Activated CD4-positive, alpha-beta T cell treated with anti-CD3 and anti-CD28 coated beads for 4 hours (primary cell): ENCODE measurements around the gene MATCAP1.

Experiments
- DNase-seq, 2 donors: peaks; one replicate each; pipeline ENCODE4 v3.0.0-alpha.2; 2020

MATCAP1 gene

GRCh38 chr16:67170949-67171649, 12.7 kb downstream of the MATCAP1 start:
- no peak for DNase-seq

DNA sequence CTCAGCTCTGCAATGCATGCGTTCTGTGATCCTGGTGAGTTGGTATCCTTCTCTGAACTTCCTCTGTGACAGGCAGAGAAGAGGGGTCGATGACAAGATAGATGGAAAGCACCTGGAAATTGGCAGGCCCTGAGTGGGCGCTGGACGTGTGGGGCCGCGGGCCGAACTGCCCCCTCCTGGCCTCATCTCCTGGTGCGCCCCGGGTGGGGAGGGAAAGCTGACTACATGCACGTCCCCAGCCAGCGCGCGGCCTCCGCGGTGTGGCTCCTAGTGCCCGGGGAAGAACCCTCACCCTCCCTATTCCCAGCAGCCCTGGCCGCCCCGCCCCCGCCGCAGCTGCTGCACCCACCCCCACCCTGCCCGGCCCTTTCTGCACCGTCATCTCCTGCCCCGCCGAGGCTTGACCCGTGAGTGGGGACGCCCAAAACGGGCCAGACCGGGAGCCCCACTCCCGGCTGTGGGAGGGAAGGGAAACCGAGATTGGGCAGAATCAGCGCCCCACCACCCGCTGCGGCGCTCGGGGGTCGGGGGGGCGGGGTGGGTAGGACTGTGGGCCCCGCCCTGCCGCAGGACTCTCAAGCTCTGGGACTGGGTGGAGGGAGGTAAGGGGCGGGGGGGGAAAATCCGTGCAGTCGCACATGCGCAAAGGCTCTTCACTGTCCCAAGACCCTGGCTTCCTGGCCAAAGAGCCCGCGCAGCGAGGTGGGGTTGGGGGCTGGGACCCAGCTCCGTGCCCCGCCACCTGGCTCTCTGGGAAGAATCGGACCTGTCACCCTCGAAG, 13.4 kb downstream of the MATCAP1 start, which contains the start of gene NOL3:
NOL3 (plus strand) TSS at position 371 of the 781 bp plus-strand sequence.
- DNase-seq: no peak

DNA sequence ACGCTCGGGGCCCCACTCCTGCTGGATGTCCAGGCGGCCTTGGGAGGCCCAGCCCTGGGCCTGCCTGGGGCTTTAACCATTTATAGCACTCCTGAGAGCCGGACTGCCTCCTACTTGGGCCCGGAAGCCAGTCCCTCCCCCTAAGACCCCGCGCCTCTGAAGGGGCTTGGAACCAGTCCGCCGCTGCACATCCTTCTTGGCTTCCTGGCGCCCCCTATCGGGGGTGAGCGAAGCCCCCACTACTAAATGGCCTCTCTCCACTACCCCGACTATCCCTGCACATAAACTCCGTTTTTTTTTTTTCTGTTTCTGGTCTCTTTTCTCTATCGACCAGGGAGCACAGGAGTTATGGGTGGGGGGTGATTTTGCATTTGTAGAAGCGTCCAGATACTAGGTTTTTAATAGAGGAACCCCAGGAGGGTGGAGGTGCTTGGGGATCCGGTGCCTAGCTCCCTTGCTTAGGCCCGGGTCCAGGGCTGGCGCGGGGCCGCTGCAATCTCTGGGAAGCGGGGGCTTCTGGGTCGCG, 14.1 kb downstream of the MATCAP1 start:
- no peak for DNase-seq

- DNase-seq: no peak
These were observed 14.7 kb downstream of the MATCAP1 start for GRCh38 chr16:67169011-67169451.

DNA sequence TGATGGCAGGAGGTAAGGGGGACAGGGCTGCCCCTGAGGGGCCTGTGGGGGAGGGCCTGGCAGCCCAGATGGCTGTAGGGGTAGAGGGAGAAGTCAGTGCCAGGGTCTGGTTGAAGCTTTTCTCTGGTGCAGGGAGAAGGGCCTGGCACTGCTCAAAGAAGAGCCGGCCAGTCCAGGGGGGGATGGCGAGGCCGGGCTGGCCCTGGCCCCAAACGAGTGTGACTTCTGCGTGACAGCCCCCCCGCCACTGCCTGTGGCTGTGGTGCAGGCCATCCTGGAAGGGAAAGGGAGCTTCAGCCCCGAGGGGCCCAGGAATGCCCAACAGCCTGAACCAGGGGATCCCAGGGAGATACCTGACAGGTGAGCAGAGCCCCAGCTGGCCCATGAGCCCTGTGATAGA, 16.2 kb downstream of the MATCAP1 start:
- no peak for DNase-seq

GRCh38 chr16:67166598-67167168, 17.1 kb downstream of the MATCAP1 start:
- DNase-seq: no peak

DNA sequence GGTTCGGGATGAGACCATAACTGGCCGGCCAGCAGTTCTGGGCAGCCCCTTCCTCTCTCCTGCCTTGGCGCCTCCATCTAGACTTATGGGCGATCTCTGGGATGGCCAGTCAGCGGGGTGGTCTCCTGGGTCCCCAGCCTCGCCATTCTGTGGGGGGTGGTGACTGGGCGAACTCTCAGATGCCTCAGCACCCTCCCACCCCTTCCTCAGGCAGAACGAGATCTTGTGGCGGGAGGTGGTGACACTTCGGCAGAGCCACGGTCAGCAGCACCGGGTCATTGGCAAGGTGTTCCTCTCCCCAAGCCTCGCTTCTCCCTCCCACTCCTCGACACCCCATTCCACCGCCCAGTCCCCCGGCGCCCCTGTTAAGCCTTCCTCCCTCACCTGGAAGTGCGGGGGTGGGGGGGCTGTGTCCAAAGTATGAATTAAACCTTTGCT, 17.6 kb downstream of the MATCAP1 start:
- DNase-seq: no peak

DNA sequence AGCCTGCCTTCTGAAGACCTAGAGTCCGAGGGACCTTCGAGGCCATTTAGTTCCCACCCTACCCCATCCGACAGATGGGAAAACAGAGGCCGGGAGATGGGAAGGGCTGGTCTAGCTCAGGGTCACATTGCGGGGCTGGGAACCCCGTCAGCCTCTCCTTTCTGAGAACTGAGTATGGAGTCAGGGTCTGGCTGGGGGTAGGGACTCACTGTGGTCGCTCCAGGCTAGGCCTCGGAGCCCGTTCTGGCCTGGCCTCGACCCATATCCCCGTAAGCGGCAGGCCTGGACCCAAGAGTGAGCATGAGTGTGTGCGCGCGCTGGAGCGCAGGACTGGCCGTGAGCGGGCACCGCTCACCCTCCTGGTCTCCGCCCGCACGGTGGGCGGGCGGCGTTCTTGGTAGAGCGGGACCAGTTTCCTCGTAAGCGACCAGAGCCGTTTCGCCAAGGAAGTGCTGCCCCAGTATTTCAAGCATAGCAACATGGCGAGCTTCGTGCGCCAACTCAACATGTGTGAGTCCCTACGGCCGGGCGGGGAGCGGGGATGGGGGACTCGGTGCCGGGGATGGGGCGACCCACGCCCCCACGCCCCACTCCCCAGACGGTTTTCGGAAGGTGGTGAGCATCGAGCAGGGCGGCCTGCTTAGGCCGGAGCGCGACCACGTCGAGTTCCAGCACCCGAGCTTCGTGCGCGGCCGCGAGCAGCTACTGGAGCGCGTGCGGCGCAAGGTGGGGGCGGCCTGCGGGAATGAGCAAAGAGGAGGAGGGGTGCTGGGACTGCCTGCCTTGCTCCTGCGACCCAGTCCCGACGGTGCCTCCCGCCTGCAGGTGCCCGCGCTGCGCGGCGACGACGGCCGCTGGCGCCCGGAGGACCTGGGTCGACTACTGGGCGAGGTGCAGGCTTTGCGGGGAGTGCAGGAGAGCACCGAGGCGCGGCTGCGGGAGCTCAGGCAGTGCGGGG, 18.4 kb downstream of the MATCAP1 start:
- no peak for DNase-seq

DNA sequence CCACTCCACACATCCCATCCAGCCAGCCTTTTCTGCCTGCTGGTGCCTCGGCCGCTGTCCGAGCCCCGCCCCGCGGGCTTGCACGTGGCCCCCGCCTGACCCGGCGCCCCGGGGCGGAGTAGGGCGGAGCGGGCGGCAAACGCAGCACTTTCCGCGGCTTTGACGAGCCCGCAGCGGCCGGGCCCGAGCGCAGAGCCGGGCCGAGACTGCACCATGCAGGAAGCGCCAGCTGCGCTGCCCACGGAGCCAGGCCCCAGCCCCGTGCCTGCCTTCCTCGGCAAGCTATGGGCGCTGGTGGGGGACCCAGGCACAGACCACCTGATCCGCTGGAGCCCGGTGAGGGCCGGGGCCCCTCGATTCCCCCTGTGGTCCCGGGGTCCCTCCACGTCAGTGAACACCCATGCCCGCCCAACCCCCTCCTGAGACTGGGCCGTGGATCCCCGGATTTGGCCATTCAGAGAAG, 19.1 kb downstream of the MATCAP1 start, which contains the start of gene HSF4:
HSF4 (plus strand) TSS at position 147 of the 463 bp plus-strand sequence; CDS start at position 214, 67 bp downstream.
- no peak for DNase-seq

- no peak for DNase-seq
These were observed 19.7 kb downstream of the MATCAP1 start for GRCh38 chr16:67163999-67164558.

- no peak for DNase-seq
These were observed 20.4 kb downstream of the MATCAP1 start for GRCh38 chr16:67163164-67163998.

GRCh38 chr16:67162506-67163163, 21.1 kb downstream of the MATCAP1 start:
- DNase-seq: no peak

DNA sequence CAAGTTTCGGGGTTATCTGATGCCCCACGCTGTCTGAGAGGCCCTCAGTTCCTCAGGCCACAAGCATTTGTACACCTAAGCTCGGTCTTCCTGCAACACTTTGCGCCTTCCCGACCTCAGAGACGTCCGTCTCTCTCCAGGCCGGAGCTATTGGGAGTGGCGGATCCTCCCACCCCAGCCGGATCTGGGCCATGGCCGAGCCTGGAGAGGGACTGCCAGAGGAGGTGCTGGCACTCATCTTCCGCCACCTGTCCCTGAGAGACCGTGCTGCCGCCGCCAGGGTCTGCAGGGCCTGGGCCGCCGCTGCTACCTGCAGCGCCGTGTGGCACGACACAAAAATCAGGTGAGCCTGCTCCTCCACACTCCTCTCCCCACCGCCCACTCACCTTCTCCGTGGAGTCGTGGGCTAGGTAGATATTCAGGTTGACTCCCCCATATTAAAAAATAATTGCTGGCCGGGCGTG, 22.1 kb downstream of the MATCAP1 start:
- no peak for DNase-seq

DNA sequence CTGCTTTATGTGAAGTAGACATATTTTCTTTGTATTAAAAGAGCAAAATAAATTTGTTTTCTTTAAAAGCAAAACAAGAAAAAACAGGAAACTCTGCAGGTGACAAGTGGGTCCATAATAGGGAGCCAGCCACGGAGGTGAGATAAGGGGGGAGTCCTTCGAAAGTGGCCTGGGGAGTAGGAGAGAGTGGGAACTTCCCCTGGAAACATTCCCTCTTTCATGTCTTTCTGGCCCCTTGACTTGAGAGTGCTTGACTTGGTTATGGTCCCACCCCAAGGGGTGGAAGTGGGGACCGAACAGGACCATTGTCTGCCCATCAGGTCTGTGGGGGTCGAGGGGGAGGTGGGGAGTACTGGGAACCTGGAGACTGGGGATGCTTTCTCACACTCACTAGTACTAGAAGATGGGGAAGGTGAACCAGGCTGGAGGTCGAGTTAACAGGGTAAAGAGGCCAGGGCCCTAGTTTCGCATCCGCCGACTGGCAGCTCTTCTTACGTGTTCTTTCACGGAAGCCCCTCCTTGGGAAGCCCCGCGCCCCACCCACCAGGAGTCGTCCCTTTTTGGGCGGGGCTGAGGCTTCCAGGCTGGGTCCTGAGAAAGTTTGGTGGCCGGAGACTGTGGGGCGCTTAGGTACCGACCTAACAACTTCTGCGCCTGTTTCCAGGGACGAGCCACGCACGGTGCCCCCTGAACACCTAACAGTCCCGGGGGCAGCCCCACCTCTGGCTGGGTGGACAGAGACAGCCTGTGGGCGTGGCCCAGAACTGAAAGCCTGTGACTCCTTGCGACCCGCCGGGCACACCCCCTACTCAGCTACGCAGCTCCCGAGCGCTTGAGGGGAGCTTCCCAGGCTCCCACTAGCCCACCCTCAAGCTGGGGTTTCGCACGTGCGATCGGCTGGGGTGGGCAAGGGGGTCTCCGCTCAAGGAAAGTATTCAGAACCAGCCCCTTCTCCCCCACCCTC, 24.8 kb downstream of the MATCAP1 start:
- DNase-seq: peak; percentile 85 to 87

DNA sequence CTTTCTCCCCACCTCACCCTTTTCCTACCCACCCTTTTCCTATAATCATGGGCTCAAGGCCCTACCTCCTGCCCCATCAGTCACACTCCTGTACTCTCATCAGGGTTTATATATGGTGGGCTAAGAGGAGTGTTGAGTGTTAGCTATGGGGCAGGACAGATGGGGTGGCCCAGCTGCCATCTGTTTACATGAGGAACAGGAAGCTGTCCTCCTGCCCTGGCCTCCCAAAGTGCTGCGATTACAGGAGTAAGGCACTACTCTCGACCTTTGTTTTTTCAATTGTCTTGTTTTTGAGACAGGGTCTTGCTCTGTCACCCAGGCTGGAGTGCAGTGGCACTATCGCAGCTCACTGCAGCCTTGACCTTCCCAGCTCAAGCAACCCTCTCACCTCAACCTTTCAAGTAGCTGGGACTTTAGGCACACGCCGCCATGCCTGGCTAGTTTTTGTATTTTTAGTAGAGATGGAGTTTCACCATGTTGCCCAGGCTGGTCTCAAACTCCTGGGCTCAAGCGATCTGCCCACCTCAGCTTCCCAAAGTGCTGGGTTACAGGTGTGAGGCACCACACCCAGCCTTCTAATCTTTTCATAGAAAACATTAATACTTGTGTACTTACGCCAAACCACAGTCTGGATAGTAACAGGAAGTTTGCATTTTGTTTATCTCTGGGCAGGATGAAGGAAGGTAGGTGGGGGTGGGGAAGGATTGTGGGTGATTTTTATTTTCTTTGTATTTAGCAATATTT, 25.7 kb downstream of the MATCAP1 start:
- DNase-seq: no peak

- DNase-seq: no peak
These were observed 26.5 kb downstream of the MATCAP1 start for GRCh38 chr16:67157106-67157748.

GRCh38 chr16:67156143-67156844, 27.5 kb downstream of the MATCAP1 start:
- no peak for DNase-seq
